Skeletal muscle satellite cell (primary cell): ENCODE data around the gene GJB5.
"Not testable (repeated sequence)": the region's sequence is repeated elsewhere in the genome, so short reads cannot be mapped to it uniquely, and the experiment has no call there.

Experiments used
- H3K27me3 ChIP-seq: 2 replicates; pipeline ENCODE4 v1.7.0; 2013; ENCODE audit warnings: low read length; ENCODE audit not compliant: control insufficient read depth, insufficient read depth
- H3K36me3 ChIP-seq: 2 replicates; pipeline ENCODE4 v1.7.0; 2013; ENCODE audit warnings: mild to moderate bottlenecking, control low read depth, low read length; ENCODE audit not compliant: insufficient read depth
- H3K4me1 ChIP-seq: 2 replicates; pipeline ENCODE4 v1.7.0; 2013; ENCODE audit warnings: low read length; ENCODE audit not compliant: control insufficient read depth, insufficient read depth
- H3K4me2 ChIP-seq: 2 replicates; pipeline ENCODE4 v1.7.0; 2013; ENCODE audit warnings: mild to moderate bottlenecking, low read length
- H3K4me3 ChIP-seq: 2 replicates; pipeline ENCODE4 v1.7.0; 2013; ENCODE audit warnings: low read length
- H3K9ac ChIP-seq: 2 replicates; pipeline ENCODE4 v1.7.0; 2013; ENCODE audit warnings: mild to moderate bottlenecking, low read depth, low read length, moderate library complexity
- H3K9me3 ChIP-seq: replicated peaks from 2 replicates; pipeline ENCODE4 v1.7.0; 2013; ENCODE audit warnings: mild to moderate bottlenecking, control low read depth, low read length

The GJB5 gene

GRCh38 chr1:34721646-34722355 is 33.0 kb upstream of the GJB5 start:
- Histone ChIP-seq H3K4me3 (no peak overlapping the region), H3K9me3 (no peaks in the 10 kb centered on the region), H3K4me2 (no peak overlapping the region), H3K36me3 (no peaks in the 10 kb centered on the region), H3K9ac (no peak overlapping the region), H3K27me3 (no peaks in the 10 kb centered on the region), H3K4me1 (no peaks in the 10 kb centered on the region)

GRCh38 chr1:34726861-34727260 is 28.0 kb upstream of the GJB5 start:
- Histone ChIP-seq H3K36me3 (no peaks in the 10 kb centered on the region), H3K9ac (no peak overlapping the region), H3K9me3 (no peaks in the 10 kb centered on the region), H3K4me2 (no peak overlapping the region), H3K4me3 (no peak overlapping the region), H3K4me1 (no peaks in the 10 kb centered on the region), H3K27me3 (no peaks in the 10 kb centered on the region)

- H3K9me3 ChIP-seq = no peaks in the 10 kb centered on the region
- no peaks in the 10 kb centered on the region for H3K36me3 ChIP-seq
- no peaks in the 10 kb centered on the region for H3K27me3 ChIP-seq
- no peak overlapping the region for H3K9ac ChIP-seq
- no peak overlapping the region for H3K4me2 ChIP-seq
- H3K4me1 ChIP-seq = no peaks in the 10 kb centered on the region
- H3K4me3 ChIP-seq = no peak overlapping the region
Observed at GRCh38 chr1:34730485-34730884, 24.4 kb upstream of the GJB5 start.

GRCh38 chr1:34732831-34733230 is 22.0 kb upstream of the GJB5 start:
- not testable (repeated sequence) for H3K4me2 ChIP-seq, H3K27me3 ChIP-seq, H3K36me3 ChIP-seq, H3K9ac ChIP-seq, H3K9me3 ChIP-seq, H3K4me3 ChIP-seq, H3K4me1 ChIP-seq

GRCh38 chr1:34736692-34737091 is 18.2 kb upstream of the GJB5 start:
- no peak overlapping the region for H3K4me3 ChIP-seq
- no peak overlapping the region for H3K9ac ChIP-seq
- H3K27me3 ChIP-seq = peaks cover 8% of the 10 kb centered on the region
- H3K4me2 ChIP-seq = no peak overlapping the region
- H3K4me1 ChIP-seq = no peaks in the 10 kb centered on the region
- no peaks in the 10 kb centered on the region for H3K9me3 ChIP-seq
- no peaks in the 10 kb centered on the region for H3K36me3 ChIP-seq

GRCh38 chr1:34737236-34737635 is 17.6 kb upstream of the GJB5 start:
- not testable (repeated sequence) for H3K9ac ChIP-seq, H3K4me2 ChIP-seq, H3K36me3 ChIP-seq, H3K4me1 ChIP-seq, H3K4me3 ChIP-seq, H3K9me3 ChIP-seq
- peaks cover 10% of the 10 kb centered on the region for H3K27me3 ChIP-seq

- Histone ChIP-seq H3K4me2 (no peak overlapping the region), H3K36me3 (no peaks in the 10 kb centered on the region), H3K27me3 (peaks cover 11% of the 10 kb centered on the region), H3K4me1 (no peaks in the 10 kb centered on the region), H3K9ac (no peak overlapping the region), H3K9me3 (no peaks in the 10 kb centered on the region), H3K4me3 (no peak overlapping the region)
Observed at GRCh38 chr1:34739613-34740012, 15.2 kb upstream of the GJB5 start.

- Histone ChIP-seq H3K27me3 (peaks cover 16% of the 10 kb centered on the region), H3K4me1 (no peaks in the 10 kb centered on the region), H3K9ac (no peak overlapping the region), H3K36me3 (no peaks in the 10 kb centered on the region), H3K9me3 (no peaks in the 10 kb centered on the region), H3K4me3 (no peak overlapping the region), H3K4me2 (no peak overlapping the region)
Observed at GRCh38 chr1:34740161-34740868, 14.5 kb upstream of the GJB5 start.

- Histone ChIP-seq H3K4me1 (no peaks in the 10 kb centered on the region), H3K4me2 (no peak overlapping the region), H3K4me3 (no peak overlapping the region), H3K36me3 (no peaks in the 10 kb centered on the region), H3K9ac (no peak overlapping the region), H3K9me3 (no peaks in the 10 kb centered on the region), H3K27me3 (peaks cover 18% of the 10 kb centered on the region)
Observed at GRCh38 chr1:34742667-34743270, 12.1 kb upstream of the GJB5 start.

GRCh38 chr1:34743775-34744174 is 11.1 kb upstream of the GJB5 start:
- Histone ChIP-seq H3K27me3 (peaks cover 18% of the 10 kb centered on the region), H3K36me3 (no peaks in the 10 kb centered on the region), H3K4me1 (no peaks in the 10 kb centered on the region), H3K4me2 (no peak overlapping the region), H3K9ac (no peak overlapping the region), H3K9me3 (no peaks in the 10 kb centered on the region), H3K4me3 (no peak overlapping the region)

GRCh38 chr1:34744851-34745250 is 10.0 kb upstream of the GJB5 start:
- no peak overlapping the region for H3K4me3 ChIP-seq
- H3K4me1 ChIP-seq = no peaks in the 10 kb centered on the region
- no peaks in the 10 kb centered on the region for H3K9me3 ChIP-seq
- no peak overlapping the region for H3K4me2 ChIP-seq
- H3K9ac ChIP-seq = no peak overlapping the region
- H3K36me3 ChIP-seq = no peaks in the 10 kb centered on the region
- peaks cover 18% of the 10 kb centered on the region for H3K27me3 ChIP-seq

GRCh38 chr1:34745666-34746065 is 9.2 kb upstream of the GJB5 start:
- H3K4me1 ChIP-seq = no peaks in the 10 kb centered on the region
- H3K36me3 ChIP-seq = no peaks in the 10 kb centered on the region
- H3K27me3 ChIP-seq = peaks cover 13% of the 10 kb centered on the region
- H3K9me3 ChIP-seq = no peaks in the 10 kb centered on the region
- no peak overlapping the region for H3K4me3 ChIP-seq
- H3K4me2 ChIP-seq = no peak overlapping the region
- H3K9ac ChIP-seq = no peak overlapping the region
